GM13977 (cell line): ENCODE measurements around the gene YOD1.

Experiments
- DNase-seq: peaks from one replicate; pipeline ENCODE4 v3.0.0; 2012; ENCODE audit warnings: low spot score
- in situ Hi-C: fragments of 300-500 bp; cut with MboI; formaldehyde crosslinking; loops from one replicate; pipeline ENCODE4 v1.12.0; 2022; ENCODE audit warnings: low sequenced_read_pairs, low pct_unique_long_range_greater_than_20kb, mixed read lengths, inconsistent platforms; ENCODE audit not compliant: unreplicated experiment
- TF ChIP-seq, protein P1 (sequence below): IDR thresholded peaks from 2 replicates; pipeline ENCODE4 v1.5.1; 2012; ENCODE audit warnings: mild to moderate bottlenecking, control low read depth; ENCODE audit not compliant: insufficient read depth; ENCODE audit errors: extremely low read depth, missing control alignments

The YOD1 gene

DNA sequence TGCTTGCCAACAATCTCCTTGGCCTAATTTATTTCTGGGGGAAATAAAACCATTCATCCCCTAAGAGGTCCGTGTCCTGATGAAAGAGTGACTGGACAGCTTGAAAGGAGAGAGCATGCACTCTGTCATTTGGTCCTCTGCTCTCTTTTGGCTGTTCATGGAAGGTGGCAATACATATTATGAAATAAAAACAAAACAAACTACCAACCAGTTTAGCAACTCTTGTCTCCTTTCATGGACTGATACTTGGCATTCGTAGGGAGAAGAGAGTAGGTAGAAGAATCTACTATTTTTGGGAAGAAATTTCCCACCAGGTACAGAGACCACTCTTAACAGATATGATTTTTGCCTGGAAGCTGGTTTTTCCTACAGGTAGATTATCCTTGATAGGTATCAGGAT, 17.7 kb downstream of the YOD1 start:
- DNase-seq = no peak
- in situ Hi-C loops = no loop called here
- TF ChIP-seq, protein P1, sequence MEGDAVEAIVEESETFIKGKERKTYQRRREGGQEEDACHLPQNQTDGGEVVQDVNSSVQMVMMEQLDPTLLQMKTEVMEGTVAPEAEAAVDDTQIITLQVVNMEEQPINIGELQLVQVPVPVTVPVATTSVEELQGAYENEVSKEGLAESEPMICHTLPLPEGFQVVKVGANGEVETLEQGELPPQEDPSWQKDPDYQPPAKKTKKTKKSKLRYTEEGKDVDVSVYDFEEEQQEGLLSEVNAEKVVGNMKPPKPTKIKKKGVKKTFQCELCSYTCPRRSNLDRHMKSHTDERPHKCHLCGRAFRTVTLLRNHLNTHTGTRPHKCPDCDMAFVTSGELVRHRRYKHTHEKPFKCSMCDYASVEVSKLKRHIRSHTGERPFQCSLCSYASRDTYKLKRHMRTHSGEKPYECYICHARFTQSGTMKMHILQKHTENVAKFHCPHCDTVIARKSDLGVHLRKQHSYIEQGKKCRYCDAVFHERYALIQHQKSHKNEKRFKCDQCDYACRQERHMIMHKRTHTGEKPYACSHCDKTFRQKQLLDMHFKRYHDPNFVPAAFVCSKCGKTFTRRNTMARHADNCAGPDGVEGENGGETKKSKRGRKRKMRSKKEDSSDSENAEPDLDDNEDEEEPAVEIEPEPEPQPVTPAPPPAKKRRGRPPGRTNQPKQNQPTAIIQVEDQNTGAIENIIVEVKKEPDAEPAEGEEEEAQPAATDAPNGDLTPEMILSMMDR = no peak

DNA sequence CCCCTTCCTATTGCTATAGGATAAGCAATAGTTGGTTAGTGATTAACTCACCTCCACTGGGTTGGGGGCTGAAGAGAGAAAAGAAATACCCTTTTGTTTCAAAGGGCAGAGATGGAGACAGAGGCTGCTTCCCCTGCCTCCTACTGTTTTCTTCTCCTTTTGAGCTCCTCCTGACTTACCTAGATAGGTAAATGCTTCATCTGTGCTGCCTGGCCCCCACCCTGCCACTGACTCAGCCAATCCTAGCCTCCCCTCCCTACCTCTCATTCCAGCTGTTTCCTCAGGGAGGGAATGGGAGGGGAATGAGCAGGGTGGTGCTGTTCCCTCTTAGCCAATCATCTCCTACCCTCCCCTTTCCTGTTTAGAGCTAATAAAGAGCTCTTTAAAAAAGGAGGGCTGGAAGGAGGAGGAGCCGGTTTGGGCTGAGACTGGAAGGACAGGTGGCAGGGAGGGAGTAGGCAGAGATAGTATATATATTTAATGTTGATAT, 18.4 kb downstream of the YOD1 start, which contains the start of gene C1orf116:
Gene C1orf116, minus strand, starts transcription at position 229 of the 490 bp plus-strand sequence. CDS start 5,158 bp downstream, outside the sequence.
- TF ChIP-seq, protein P1 = no peak
- in situ Hi-C loops = no loop called here
- no peak for DNase-seq

GRCh38 chr1:207031632-207032264, 19.3 kb downstream of the YOD1 start:
- in situ Hi-C loops = no loop called here
- TF ChIP-seq, protein P1 = no peak
- DNase-seq = no peak

GRCh38 chr1:207031016-207031415, 20.0 kb downstream of the YOD1 start:
- TF ChIP-seq, protein P1 = no peak
- no peak for DNase-seq
- in situ Hi-C loops = no loop called here

DNA sequence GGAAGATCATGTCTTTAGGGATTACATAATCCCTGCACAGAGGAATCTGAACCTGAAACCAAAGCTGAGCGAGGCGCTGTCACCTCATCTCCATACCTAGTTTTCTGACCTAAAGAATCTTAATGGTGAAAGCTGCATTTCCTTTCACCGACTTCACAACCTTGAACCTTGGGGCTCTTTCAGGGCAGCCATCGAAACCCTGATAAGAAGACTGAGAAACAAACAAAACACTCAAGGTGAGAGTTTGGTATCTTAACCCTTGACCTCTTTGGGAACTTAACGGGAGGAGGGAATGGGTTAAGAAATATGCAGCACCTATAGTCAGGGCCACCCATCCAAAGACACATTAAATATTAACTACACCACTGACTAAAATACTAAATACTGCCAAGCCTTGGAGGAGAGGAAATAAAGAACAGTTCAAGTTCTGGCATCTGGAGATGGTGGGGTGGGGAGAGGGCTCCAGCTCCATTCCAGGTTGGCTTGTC, 20.4 kb downstream of the YOD1 start:
- TF ChIP-seq, protein P1 = no peak
- in situ Hi-C loops = no loop called here
- no peak for DNase-seq

DNA sequence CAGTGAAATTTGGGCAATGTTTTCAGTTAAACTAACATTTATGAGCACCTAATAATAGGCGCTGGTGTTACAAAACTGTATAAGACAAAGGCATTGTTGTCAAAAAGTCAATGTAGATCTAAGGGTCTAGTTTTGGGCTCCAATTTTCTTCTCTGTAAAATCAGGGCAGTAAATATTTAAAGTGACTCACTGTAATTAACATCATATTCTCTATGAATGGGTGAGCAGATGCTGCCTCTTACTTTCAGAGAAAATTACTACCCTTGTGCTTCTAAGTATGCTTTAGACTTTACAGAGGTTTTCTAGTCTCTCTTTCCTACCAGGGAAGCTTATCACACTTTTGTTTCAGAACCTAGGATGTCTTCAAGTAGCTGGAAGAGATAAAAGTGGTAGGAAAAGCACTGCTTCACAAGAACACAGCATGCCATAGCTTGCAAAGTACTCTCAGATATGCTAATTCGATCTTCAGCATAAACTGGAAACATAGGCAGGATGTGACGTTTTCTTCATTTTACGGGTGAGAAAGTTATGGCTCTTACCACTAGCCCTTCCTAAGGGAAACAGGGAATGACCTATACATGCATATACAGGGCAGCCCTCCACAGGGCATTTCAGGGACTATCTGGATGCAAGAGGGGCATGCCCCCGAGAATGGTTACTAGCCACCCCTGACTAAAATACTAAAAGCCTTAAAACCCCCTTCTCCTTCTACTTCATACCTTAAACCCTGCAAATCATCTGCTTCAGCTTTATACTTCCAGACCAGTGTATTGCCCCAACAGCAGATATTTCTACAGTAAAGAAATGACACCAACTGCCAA, 21.1 kb downstream of the YOD1 start:
- TF ChIP-seq, protein P1 = no peak
- in situ Hi-C loops = no loop called here
- DNase-seq = no peak
